Right lobe of liver (tissue), 6 donors: Measurements from ENCODE around the gene BCL2. TPM values are rescaled to one million over a fixed set of nuclear protein-coding genes. Genes with fewer than 3 reads are reported as not detected.
A peak's percentile ranks its signal among the peaks of the same experiment; 100 is the strongest.

Source experiments
- ATAC-seq, 4 donors: fragments of 200-7000 bp; cut with Tn5 transposase; one replicate each; pipeline ENCODE4 v1.9.1; 2020; ENCODE audit warnings: mild to moderate bottlenecking in 4 of 4, moderate library complexity in 4 of 4
- DNase-seq, 3 donors: peaks; one replicate each; pipeline ENCODE4 v3.0.0-alpha.2; 2020
- H3K27ac ChIP-seq, 3 donors: fragments of 200-600 bp; one replicate each; pipeline ENCODE4 v1.8.0; 2022
- H3K27me3 ChIP-seq, 2 donors: fragments of 200-600 bp; one replicate each; pipeline ENCODE4 v1.8.0; 2022
- H3K36me3 ChIP-seq, 4 donors: fragments of 200-600 bp; sonication (generic) in 1 of 4; one replicate each; pipeline versions ENCODE4 v1.5.1 to v1.8.0; 2017 to 2022; ENCODE audit warnings: control low read depth in 1 of 4
- H3K4me1 ChIP-seq, 4 donors: fragments of 200-600 bp; sonication (generic) in 1 of 4; one replicate each; pipeline versions ENCODE4 v1.5.1 to v1.8.0; 2017 to 2022; ENCODE audit warnings: control low read depth in 1 of 4
- H3K4me3 ChIP-seq, 3 donors: fragments of 200-600 bp; one replicate each; pipeline ENCODE4 v1.8.0; 2022
- H3K9me3 ChIP-seq, 4 donors: fragments of 200-600 bp; sonication (generic) in 1 of 4; one replicate each; pipeline versions ENCODE4 v1.5.1 to v1.8.0; 2017 to 2022; ENCODE audit warnings: control low read depth in 1 of 4
- POLR2A ChIP-seq: fragments of 450-650 bp; IDR thresholded peaks from one replicate; pipeline ENCODE4 v1.6.1; 2017; ENCODE audit warnings: antibody characterized with exemption, mild to moderate bottlenecking
- WGBS: methylation state at CpG from one replicate; pipeline ENCODE4 v1.1.6; 2018; ENCODE audit warnings: low coverage, low lambda C conversion rate; ENCODE audit not compliant: insufficient coverage; ENCODE audit errors: missing lambda C conversion rate; 5-methylcytosine and 5-hydroxymethylcytosine counted together
- intact Hi-C, 2 donors: fragments of 100-400 bp; cut with DNase I; formaldehyde crosslinking; loops; one replicate each; pipeline versions ENCODE4 v1.11.2 to v1.14.1; 2022
- total RNA-seq, 6 experiments: library from RNA; depleted of rRNA in 2 of 6; stranded (reverse); fragments of >200 nt in 2 of 6; fragmentation: NEBNext Ultra II Directional in 3 of 6; extraction: Animal tissue kit (Norgen Biotek cat#: 25700) in 3 of 6; gene quantifications; one replicate each; pipeline versions ENCODE4 v1.1.0 to v1.2.4, GENCODE V29; 2016 to 2023
- TF ChIP-seq, protein P1 (sequence below), 4 donors: fragments of 200-600 bp in 3 of 4; fragments of 450-650 bp in 1 of 4; IDR thresholded peaks; one replicate each; pipeline versions ENCODE4 v1.5.1 to v1.8.0; 2016 to 2022; ENCODE audit warnings: antibody characterized with exemption in 4 of 4, mild to moderate bottlenecking in 2 of 4
- donor health status: DM: no; HTN: yes; CAD: no.
- donor health status: DM: no; HTN: no; CAD: no.
- donor health status: DM: no; HTN: no; CAD: no.
- donor health status: DM: no; HTN: yes; CAD: no.
- donor health status: DM: no; HTN: yes; CAD: no.

The BCL2 gene
- total RNA-seq, 6 experiments from 2014 or later: 0.73 to 4.7 (median 2.7) TPM

DNA sequence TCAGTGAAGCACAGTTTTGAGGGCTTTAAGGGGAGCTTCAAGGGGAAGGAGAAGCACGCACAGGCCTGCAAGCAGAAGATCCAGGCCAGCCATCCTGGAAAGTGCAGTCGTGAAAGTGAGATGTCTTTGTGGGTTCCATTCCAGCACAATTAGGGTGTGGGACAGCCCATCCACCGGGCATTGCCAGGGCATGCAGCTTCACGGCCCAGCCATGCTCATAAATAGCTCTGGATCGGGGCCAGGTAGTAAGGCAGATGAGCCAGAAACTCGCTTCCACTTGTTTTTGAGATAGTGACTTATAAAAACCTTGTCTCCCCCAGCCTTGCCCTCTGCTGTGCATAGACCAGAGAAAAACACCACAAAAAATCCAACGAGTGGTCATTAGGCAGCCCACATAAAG, 26.5 kb upstream of the BCL2 start:
- no peaks in the 10 kb centered on the region for H3K27me3 ChIP-seq
- DNase-seq (no peak), ATAC-seq (no peak)
- peaks cover 0 to 37% (median 21%) of the 10 kb centered on the region in 4 donors for H3K36me3 ChIP-seq
- intact Hi-C loops: loop anchor here in 1 of 2 donors (10.0 kb wide), 1 partner anchor 89 kb away; no protein-coding TSS in a partner anchor
- peaks cover 0 to 31% (median 15%) of the 10 kb centered on the region in 4 donors for H3K4me1 ChIP-seq
- no peak overlapping the region for H3K27ac ChIP-seq
- H3K4me3 ChIP-seq: no peak overlapping the region
- no peaks in the 10 kb centered on the region for H3K9me3 ChIP-seq
- TF ChIP-seq POLR2A: no peak
- TF ChIP-seq, protein P1, sequence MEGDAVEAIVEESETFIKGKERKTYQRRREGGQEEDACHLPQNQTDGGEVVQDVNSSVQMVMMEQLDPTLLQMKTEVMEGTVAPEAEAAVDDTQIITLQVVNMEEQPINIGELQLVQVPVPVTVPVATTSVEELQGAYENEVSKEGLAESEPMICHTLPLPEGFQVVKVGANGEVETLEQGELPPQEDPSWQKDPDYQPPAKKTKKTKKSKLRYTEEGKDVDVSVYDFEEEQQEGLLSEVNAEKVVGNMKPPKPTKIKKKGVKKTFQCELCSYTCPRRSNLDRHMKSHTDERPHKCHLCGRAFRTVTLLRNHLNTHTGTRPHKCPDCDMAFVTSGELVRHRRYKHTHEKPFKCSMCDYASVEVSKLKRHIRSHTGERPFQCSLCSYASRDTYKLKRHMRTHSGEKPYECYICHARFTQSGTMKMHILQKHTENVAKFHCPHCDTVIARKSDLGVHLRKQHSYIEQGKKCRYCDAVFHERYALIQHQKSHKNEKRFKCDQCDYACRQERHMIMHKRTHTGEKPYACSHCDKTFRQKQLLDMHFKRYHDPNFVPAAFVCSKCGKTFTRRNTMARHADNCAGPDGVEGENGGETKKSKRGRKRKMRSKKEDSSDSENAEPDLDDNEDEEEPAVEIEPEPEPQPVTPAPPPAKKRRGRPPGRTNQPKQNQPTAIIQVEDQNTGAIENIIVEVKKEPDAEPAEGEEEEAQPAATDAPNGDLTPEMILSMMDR (IDR thresholded peaks at IDR 0.05): no peak
- WGBS: 70% methylated on average over 4 of the region's 7 CpGs

DNA sequence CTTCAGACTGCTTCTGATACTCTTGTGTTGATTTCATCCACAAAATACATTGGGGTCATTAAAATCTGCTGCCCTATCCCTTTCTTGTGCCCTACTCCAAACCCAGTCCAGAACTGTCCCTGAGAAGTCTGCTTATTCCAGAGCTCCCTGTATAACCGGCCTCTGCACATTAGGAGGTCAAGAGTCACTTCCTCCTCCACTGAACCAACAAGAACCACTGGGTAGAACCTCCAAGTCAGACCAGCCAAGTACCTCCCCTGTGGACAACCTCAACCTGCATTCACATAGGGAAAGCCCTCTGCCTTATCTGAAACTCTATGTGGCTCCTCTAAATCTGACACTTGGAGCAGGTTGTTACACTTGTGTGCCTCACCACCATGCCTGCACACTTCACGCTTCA, 25.3 kb upstream of the BCL2 start:
- intact Hi-C loops: loop anchor here in 1 of 2 donors (10.0 kb wide), 1 partner anchor 90 kb away; no protein-coding TSS in a partner anchor
- peaks cover 0 to 39% (median 19%) of the 10 kb centered on the region in 4 donors for H3K36me3 ChIP-seq
- peak overlapping the region in 2 of 3 donors; percentile 70 to 89 for H3K27ac ChIP-seq
- WGBS: 65% methylated on average over 2 of the region's 2 CpGs
- H3K27me3 ChIP-seq: no peaks in the 10 kb centered on the region
- ATAC-seq (peak; percentile 33 to 61 (median 46)), DNase-seq (no peak)
- TF ChIP-seq, protein P1 (IDR thresholded peaks at IDR 0.05): no peak
- TF ChIP-seq POLR2A: no peak
- no peak overlapping the region for H3K4me3 ChIP-seq
- H3K9me3 ChIP-seq: no peaks in the 10 kb centered on the region
- H3K4me1 ChIP-seq: peaks cover 0 to 31% (median 15%) of the 10 kb centered on the region in 4 donors

DNA sequence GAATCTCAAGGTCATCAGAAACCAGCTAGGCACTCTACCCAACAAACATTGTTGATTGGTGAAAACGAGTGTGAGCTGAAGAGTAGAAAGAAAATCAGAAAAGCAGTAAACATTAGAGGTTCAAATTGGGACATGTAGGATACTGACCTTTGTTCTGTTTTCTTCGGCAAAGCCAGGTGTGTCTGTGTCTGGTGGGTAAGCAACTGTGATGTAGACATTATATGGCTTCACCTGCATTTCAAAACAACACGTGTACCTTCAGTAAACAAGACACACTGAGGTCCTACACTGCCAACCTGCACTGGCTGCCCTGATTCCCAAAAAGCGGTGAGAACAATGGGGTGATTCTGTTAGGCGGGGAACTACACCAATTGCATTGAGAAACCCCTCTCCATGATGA, 24.7 kb upstream of the BCL2 start:
- intact Hi-C loops: loop anchor here in 1 of 2 donors (10.0 kb wide), 1 partner anchor 91 kb away; no protein-coding TSS in a partner anchor
- Histone ChIP-seq H3K27ac (peak overlapping the region; percentile 57 to 89 (median 70)), H3K9me3 (no peaks in the 10 kb centered on the region), H3K4me1 (peaks cover 0 to 31% (median 13%) of the 10 kb centered on the region in 4 donors), H3K4me3 (no peak overlapping the region), H3K27me3 (no peaks in the 10 kb centered on the region), H3K36me3 (peaks cover 0 to 34% (median 18%) of the 10 kb centered on the region in 4 donors)
- 32% methylated on average over 5 of the region's 5 CpGs for WGBS
- no peak for DNase-seq
- peak; percentile 78 to 89 (median 86) for ATAC-seq
- TF ChIP-seq, protein P1 (IDR thresholded peaks at IDR 0.05): no peak
- TF ChIP-seq POLR2A: no peak

DNA sequence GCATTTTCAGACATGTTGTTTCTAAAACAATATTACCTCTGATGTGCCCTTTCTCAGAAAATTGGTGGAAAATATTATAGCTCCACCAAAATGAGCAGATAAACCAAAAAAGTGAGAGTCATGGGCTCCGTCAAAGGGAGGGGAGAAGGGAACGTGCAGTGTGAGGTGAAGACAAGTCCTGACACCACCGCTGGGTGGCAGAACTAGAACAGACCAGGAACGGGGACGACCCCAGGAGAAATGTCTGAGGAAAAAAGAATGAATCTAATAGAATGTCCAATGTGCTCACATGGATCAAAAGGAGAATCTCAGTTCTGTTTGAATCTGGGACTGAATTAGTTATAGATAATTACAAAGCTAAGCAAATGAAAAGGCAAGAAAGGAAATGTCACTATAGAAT, 22.6 kb upstream of the BCL2 start:
- Histone ChIP-seq H3K4me1 (peaks cover 0 to 19% (median 9%) of the 10 kb centered on the region in 4 donors), H3K36me3 (peaks cover 0 to 47% (median 20%) of the 10 kb centered on the region in 4 donors), H3K27ac (no peak overlapping the region), H3K9me3 (no peaks in the 10 kb centered on the region), H3K27me3 (no peaks in the 10 kb centered on the region), H3K4me3 (no peak overlapping the region)
- intact Hi-C loops: loop anchor here in 1 of 2 donors (10.0 kb wide), 1 partner anchor 93 kb away; no protein-coding TSS in a partner anchor
- TF ChIP-seq POLR2A: no peak
- TF ChIP-seq, protein P1 (IDR thresholded peaks at IDR 0.05): peak in 3 of 4 donors; percentile 29 to 46 (median 34)
- WGBS: 24% methylated on average over 5 of the region's 5 CpGs
- ATAC-seq (peak; percentile 39 to 49 (median 46)), DNase-seq (no peak)
